Fibroblast of villous mesenchyme (primary cell): ENCODE results near the gene HNRNPL. TPM values are rescaled to one million over a fixed set of nuclear protein-coding genes. Genes with fewer than 3 reads are reported as not detected.
"Not testable (repeated sequence)": the region's sequence is repeated elsewhere in the genome, so short reads cannot be mapped to it uniquely, and the experiment has no call there.

Source experiments
- DNase-seq: peaks from one replicate; pipeline ENCODE4 v3.0.0-alpha.2; 2010; ENCODE audit warnings: low read depth
- H3K4me3 ChIP-seq: 2 replicates; pipeline ENCODE4 v1.5.1; 2011; ENCODE audit warnings: low read depth, mild to moderate bottlenecking, low read length
- total RNA-seq: library from RNA; depleted of rRNA; stranded (reverse); fragments of >200 nt; gene quantifications from 2 replicates; pipeline ENCODE4 v1.2.3, GENCODE V29; 2012
- TF ChIP-seq, protein P1 (sequence below): IDR thresholded peaks from 2 replicates; pipeline ENCODE4 v1.5.1; 2012; ENCODE audit warnings: low read depth, mild to moderate bottlenecking, low read length; ENCODE audit not compliant: insufficient read depth

The HNRNPL gene
- total RNA-seq, 1 donor: 268 TPM

DNA sequence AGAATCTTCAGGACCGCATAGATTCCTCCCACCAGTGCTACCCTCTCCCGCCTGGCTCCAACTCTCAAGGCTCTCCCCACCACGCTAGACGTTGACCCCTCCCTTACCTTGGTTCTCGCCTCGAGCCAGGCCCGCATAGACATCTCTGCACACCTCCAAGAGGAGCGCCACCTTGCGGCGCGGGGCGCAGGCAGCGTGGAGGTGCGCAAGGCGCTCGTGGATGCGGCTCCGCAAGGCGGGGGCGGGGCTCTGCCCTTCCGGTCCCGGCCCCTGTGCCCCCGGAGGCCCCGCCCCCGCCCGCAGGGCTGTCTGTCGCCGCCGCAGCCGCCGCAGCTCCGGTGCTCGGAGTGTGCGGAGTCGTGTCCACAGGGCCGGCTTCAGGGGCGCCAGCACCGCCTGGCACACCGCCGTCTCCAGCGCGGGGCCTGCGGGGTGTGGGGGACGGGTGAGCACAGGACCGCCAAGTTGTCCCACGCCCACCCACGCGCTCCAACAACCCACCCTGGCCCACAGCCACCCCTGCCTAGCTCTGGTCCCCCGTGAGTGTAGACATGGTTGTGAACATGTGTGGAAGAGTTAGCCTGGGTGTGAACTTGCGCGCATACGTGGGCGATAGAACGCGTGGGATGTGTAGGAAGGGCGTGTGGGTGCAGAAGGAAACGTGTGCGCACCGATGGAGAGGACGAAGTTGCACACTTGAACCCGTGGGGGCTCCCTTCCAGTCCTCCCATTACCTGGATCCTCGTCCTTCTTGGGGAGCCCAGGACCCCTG lies 20.2 kb upstream of the HNRNPL start:
- peak; percentile 72 for DNase-seq
- TF ChIP-seq, protein P1, sequence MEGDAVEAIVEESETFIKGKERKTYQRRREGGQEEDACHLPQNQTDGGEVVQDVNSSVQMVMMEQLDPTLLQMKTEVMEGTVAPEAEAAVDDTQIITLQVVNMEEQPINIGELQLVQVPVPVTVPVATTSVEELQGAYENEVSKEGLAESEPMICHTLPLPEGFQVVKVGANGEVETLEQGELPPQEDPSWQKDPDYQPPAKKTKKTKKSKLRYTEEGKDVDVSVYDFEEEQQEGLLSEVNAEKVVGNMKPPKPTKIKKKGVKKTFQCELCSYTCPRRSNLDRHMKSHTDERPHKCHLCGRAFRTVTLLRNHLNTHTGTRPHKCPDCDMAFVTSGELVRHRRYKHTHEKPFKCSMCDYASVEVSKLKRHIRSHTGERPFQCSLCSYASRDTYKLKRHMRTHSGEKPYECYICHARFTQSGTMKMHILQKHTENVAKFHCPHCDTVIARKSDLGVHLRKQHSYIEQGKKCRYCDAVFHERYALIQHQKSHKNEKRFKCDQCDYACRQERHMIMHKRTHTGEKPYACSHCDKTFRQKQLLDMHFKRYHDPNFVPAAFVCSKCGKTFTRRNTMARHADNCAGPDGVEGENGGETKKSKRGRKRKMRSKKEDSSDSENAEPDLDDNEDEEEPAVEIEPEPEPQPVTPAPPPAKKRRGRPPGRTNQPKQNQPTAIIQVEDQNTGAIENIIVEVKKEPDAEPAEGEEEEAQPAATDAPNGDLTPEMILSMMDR: peak; percentile 79
- peak overlapping the region; percentile 53 for H3K4me3 ChIP-seq

DNA sequence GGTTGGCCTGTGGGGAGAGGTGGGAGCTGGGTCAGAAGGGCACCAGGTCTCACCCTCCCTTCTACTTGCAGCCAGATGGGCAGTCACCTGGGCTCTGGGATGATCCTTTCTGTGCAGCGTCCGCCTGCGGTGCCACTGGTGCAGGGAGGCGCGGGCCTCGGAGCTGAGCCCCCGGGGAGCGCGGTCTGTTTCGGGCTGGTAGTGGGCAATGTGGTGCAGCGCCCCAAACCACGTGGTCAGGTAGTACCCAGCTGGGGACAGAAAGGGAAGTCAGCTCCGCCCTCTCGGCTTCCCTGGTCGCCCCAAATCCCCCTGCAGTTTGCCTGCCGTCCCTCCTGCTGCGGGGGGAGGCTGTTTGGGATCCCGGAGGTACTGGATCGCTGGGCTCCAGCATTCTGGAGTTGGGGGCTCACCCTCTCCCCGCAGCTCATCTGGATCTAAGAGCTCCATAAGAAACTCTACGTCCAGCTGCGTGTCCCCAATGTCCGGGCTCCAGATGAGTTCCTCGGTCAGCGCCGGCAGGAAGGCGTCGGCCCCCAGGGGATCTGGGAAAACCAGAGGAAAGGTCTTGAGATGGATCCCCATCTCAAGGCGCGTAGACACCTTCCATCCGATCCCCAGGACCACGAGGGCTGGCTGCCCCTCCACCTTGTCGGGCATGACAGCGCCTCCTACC lies 19.5 kb upstream of the HNRNPL start:
- TF ChIP-seq, protein P1: no peak
- peak overlapping the region; percentile 53 for H3K4me3 ChIP-seq
- no peak for DNase-seq

DNA sequence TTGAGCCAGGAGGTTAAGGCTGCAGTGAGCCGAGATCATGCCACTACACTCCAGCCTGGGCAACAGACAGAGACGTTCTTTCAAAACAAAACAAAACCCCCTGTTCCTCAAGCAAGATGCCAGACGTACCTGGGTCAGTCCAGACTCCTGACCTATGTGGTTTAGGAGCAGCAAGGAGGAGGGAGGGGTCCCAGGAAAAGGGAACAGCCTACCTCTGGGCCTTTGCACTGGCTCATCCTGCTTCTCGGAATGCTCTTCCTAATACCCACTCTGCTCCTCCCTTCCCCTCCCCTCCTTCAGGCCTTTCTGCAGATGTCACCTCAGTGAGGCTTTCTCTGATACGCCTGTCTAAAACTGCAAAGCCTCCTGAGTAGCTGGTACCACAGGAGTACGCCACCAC lies 18.8 kb upstream of the HNRNPL start:
- TF ChIP-seq, protein P1: no peak
- no peak overlapping the region for H3K4me3 ChIP-seq
- no peak for DNase-seq

DNA sequence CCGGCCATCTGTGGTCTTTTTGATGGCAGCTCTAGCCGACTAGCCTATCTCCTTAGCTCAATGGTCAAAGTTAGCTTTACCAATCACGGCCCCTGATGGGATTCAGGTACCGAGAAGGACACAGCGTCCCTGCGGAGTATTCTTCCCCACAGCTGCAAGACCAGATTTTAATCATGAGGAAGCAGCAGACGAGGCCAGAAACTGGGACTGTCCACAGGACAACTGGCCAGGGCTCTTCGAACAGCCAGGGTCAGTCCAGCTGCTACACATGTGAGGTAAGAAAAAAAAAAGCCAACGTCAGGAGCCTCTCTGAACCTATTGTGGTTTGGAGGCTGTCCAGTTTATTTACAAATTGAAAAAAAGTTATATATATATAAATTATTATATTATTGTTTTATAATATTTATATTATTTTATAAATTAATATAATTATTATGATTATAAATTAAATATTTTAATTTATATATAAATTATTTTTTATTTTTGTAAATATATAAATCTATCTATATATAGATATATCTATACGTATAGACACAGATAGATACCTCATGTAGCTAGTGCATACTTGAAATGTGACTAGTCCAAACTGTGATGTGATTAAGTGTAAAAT lies 17.5 kb upstream of the HNRNPL start:
- TF ChIP-seq, protein P1: no peak
- no peak overlapping the region for H3K4me3 ChIP-seq
- no peak for DNase-seq

DNA sequence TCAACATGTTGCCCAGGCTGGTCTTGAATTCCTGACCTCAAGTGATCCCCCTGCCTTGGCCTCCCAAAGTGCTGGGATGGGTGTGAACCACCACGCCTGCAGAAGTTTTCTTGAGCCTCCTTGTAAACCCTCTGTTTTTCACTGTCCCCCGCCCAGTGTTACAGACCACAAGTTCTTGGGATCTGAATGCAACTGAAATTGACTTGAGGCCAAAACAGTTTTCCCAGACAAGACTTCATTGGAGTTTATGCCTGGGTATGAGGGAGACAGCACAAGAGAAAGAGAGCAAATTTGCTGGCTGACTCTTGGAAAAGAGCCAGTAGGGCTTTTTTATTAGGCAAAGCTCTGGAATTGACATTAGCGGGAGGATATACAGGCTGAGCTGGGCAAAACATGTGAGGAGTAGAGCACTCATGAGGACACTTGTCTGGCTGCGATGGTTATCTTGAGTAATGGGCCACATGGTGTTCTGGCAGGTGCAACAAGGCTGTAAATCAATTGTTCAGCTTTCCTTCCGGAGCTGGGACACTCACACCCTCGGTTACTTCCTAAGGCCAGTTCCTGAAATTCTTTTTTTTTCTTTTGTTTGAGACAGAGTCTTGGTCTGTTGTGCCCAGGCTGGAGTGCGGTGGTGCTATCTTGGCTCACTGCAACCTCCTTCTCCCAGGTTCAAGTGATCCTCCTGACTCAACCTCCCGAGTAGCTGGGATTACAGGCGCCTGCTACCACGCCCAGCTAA lies 12.7 kb upstream of the HNRNPL start:
- H3K4me3 ChIP-seq: no peak overlapping the region
- TF ChIP-seq, protein P1: no peak
- peak; percentile 97 for DNase-seq

DNA sequence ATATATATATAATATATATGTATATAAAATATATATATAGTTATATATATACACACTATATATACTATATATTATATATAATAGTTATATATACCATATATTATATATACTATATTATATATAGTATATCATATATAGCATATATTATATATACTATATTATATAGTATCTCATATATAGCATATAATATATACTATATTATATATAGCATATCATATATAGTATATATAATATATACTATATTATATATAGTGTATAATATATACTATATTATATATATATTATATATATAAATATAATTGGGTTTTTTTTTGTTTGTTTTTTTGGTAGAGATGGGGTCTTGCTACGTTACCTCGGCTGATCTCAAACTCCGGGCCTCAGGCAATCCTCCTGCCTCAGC lies 11.6 kb upstream of the HNRNPL start:
- no peak for DNase-seq
- no peak overlapping the region for H3K4me3 ChIP-seq
- TF ChIP-seq, protein P1: no peak

DNA sequence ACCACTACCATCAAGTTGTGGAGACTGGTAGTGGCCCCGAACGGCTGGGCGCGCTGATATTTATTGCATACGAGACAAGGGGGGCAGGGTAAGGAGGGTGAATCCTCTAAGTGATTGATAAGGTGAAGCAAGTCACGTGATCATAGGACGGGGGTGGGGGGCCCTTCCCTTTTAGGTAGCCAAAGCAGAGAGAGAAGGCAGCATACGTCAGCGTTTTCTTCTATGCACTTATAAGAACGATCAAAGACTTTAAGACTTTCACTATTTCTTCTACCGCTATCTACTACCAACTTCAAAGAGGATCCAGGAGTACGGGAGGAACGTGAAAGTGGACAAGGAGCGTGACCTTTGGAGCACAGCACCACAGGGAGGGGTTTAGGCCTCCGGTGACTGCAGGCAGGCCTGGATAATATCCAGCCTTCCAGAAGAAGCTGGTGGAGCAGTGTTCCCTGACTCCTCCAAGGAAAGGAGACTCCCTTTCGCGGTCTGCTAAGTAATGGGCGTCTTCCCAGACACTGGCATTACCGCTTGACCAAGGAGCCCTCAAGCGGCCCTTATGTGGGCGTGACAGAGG lies 9.9 kb upstream of the HNRNPL start:
- not testable (repeated sequence) for H3K4me3 ChIP-seq
- DNase-seq: peak; percentile 25
